C4-2B (cell line): ENCODE results near the gene EEF2KMT.
"Not testable (repeated sequence)": the region's sequence is repeated elsewhere in the genome, so short reads cannot be mapped to it uniquely, and the experiment has no call there.

Experiments
- CTCF ChIP-seq: fragments of 450-650 bp; conservative IDR thresholded peaks from 2 replicates; pipeline ENCODE4 v1.5.1; 2017; ENCODE audit warnings: mild to moderate bottlenecking
- ZFX ChIP-seq: fragments of 450-650 bp; IDR thresholded peaks from 2 replicates; pipeline ENCODE4 v1.6.1; 2017

DNA sequence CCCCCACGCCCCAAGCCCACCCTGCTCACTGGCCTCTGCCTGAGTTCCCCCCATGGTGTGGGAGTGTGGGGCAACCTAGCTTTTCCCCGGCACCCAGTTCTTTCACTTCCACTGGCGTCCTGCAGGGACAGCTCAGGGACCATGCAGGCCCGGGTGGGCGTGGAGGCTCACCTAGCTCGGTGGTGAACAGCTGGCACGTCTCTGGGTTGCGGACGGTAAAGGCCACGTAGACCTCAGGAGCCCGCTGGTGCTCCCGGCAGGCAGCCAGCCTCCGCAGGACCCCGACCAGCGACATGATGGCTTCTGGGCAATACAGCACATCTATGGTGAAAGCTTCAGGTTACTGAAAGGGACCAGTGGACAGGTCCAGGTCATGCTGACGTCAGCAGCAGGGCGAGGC lies 8.7 kb downstream of the EEF2KMT start:
- TF ChIP-seq CTCF, ZFX: not testable (repeated sequence)
